Right lobe of liver (tissue), 6 donors: ENCODE results near the gene TMEM220. TPM values are rescaled to one million over a fixed set of nuclear protein-coding genes. Genes with fewer than 3 reads are reported as not detected.

ENCODE experiments used
- ATAC-seq, 4 donors: fragments of 200-7000 bp; cut with Tn5 transposase; one replicate each; pipeline ENCODE4 v1.9.1; 2020; ENCODE audit warnings: mild to moderate bottlenecking in 4 of 4, moderate library complexity in 4 of 4
- DNase-seq, 3 donors: peaks; one replicate each; pipeline ENCODE4 v3.0.0-alpha.2; 2020
- H3K27ac ChIP-seq, 3 donors: fragments of 200-600 bp; one replicate each; pipeline ENCODE4 v1.8.0; 2022
- H3K27me3 ChIP-seq, 2 donors: fragments of 200-600 bp; one replicate each; pipeline ENCODE4 v1.8.0; 2022
- H3K36me3 ChIP-seq, 4 donors: fragments of 200-600 bp; sonication (generic) in 1 of 4; one replicate each; pipeline versions ENCODE4 v1.5.1 to v1.8.0; 2017 to 2022; ENCODE audit warnings: control low read depth in 1 of 4
- H3K4me1 ChIP-seq, 4 donors: fragments of 200-600 bp; sonication (generic) in 1 of 4; one replicate each; pipeline versions ENCODE4 v1.5.1 to v1.8.0; 2017 to 2022; ENCODE audit warnings: control low read depth in 1 of 4
- H3K4me3 ChIP-seq, 3 donors: fragments of 200-600 bp; one replicate each; pipeline ENCODE4 v1.8.0; 2022
- H3K9me3 ChIP-seq, 4 donors: fragments of 200-600 bp; sonication (generic) in 1 of 4; one replicate each; pipeline versions ENCODE4 v1.5.1 to v1.8.0; 2017 to 2022; ENCODE audit warnings: control low read depth in 1 of 4
- CTCF ChIP-seq, 4 donors: fragments of 200-600 bp in 3 of 4; fragments of 450-650 bp in 1 of 4; IDR thresholded peaks; one replicate each; pipeline versions ENCODE4 v1.5.1 to v1.8.0; 2016 to 2022; ENCODE audit warnings: antibody characterized with exemption in 4 of 4, mild to moderate bottlenecking in 2 of 4
- POLR2A ChIP-seq: fragments of 450-650 bp; IDR thresholded peaks from one replicate; pipeline ENCODE4 v1.6.1; 2017; ENCODE audit warnings: antibody characterized with exemption, mild to moderate bottlenecking
- WGBS: methylation state at CpG from one replicate; pipeline ENCODE4 v1.1.6; 2018; ENCODE audit warnings: low coverage, low lambda C conversion rate; ENCODE audit not compliant: insufficient coverage; ENCODE audit errors: missing lambda C conversion rate; 5-methylcytosine and 5-hydroxymethylcytosine counted together
- intact Hi-C, 2 donors: fragments of 100-400 bp; cut with DNase I; formaldehyde crosslinking; loops; one replicate each; pipeline versions ENCODE4 v1.11.2 to v1.14.1; 2022
- total RNA-seq, 6 experiments: library from RNA; depleted of rRNA in 2 of 6; stranded (reverse); fragments of >200 nt in 2 of 6; fragmentation: NEBNext Ultra II Directional in 3 of 6; extraction: Animal tissue kit (Norgen Biotek cat#: 25700) in 3 of 6; gene quantifications; one replicate each; pipeline versions ENCODE4 v1.1.0 to v1.2.4, GENCODE V29; 2016 to 2023
- donor health status: DM: no; HTN: yes; CAD: no.
- donor health status: DM: no; HTN: no; CAD: no.
- donor health status: DM: no; HTN: no; CAD: no.
- donor health status: DM: no; HTN: yes; CAD: no.
- donor health status: DM: no; HTN: yes; CAD: no.

TMEM220 gene
- total RNA-seq, 6 experiments from 2014 or later, result 26.6 to 61.0 (median 43.2) TPM

GRCh38 chr17:10728331-10728892 lies 1.4 kb downstream of the TMEM220 start:
- 86% methylated on average over 10 of the region's 10 CpGs for WGBS
- Histone ChIP-seq H3K27ac (peak overlapping the region; percentile 94 to 99 (median 99)), H3K27me3 (no peaks in the 10 kb centered on the region), H3K36me3 (no peaks in the 10 kb centered on the region), H3K4me3 (peak overlapping the region; percentile 74 to 76 (median 75)), H3K9me3 (no peaks in the 10 kb centered on the region), H3K4me1 (peaks cover 0 to 38% (median 19%) of the 10 kb centered on the region in 4 donors)
- intact Hi-C loops, result no loop called here
- ATAC-seq (no peak), DNase-seq (no peak)
- TF ChIP-seq CTCF (IDR thresholded peaks at IDR 0.05) (no peak), POLR2A (no peak)

- no peak for TF ChIP-seq CTCF (IDR thresholded peaks at IDR 0.05)
- ATAC-seq, result no peak
- Histone ChIP-seq H3K27ac (peak overlapping the region in 1 of 3 donors; percentile 83), H3K4me1 (peaks cover 0 to 38% (median 19%) of the 10 kb centered on the region in 4 donors), H3K4me3 (no peak overlapping the region), H3K9me3 (no peaks in the 10 kb centered on the region), H3K27me3 (no peaks in the 10 kb centered on the region), H3K36me3 (peaks cover 0 to 9% (median 2%) of the 10 kb centered on the region in 4 donors)
- no peak for DNase-seq
- WGBS, result 88% methylated on average over 5 of the region's 5 CpGs
- intact Hi-C loops, result no loop called here
Measured at GRCh38 chr17:10727192-10727591, 2.6 kb downstream of the TMEM220 start.

GRCh38 chr17:10726196-10726595 lies 3.6 kb downstream of the TMEM220 start:
- H3K4me3 ChIP-seq, result no peak overlapping the region
- H3K27ac ChIP-seq, result peak overlapping the region in 2 of 3 donors; percentile 76 to 83
- peaks cover 0 to 10% (median 2%) of the 10 kb centered on the region in 4 donors for H3K36me3 ChIP-seq
- intact Hi-C loops, result no loop called here
- H3K4me1 ChIP-seq, result peaks cover 0 to 38% (median 19%) of the 10 kb centered on the region in 4 donors
- H3K9me3 ChIP-seq, result no peaks in the 10 kb centered on the region
- no peak for DNase-seq
- no peaks in the 10 kb centered on the region for H3K27me3 ChIP-seq
- WGBS, result 74% methylated on average over 2 of the region's 2 CpGs
- no peak for TF ChIP-seq POLR2A
- TF ChIP-seq CTCF (IDR thresholded peaks at IDR 0.05), result no peak
- ATAC-seq, result no peak

- WGBS, result 37% methylated on average over 3 of the region's 3 CpGs
- Histone ChIP-seq H3K4me1 (peaks cover 0 to 37% (median 17%) of the 10 kb centered on the region in 4 donors), H3K4me3 (peak overlapping the region in 1 of 3 donors; percentile 29), H3K27ac (peak overlapping the region; percentile 49 to 83 (median 76)), H3K27me3 (no peaks in the 10 kb centered on the region), H3K9me3 (no peaks in the 10 kb centered on the region), H3K36me3 (peaks cover 0 to 14% (median 2%) of the 10 kb centered on the region in 4 donors)
- ATAC-seq (peak; percentile 56 to 73 (median 62)), DNase-seq (peak in 1 of 3 donors; percentile 71)
- TF ChIP-seq POLR2A, result no peak
- no peak for TF ChIP-seq CTCF (IDR thresholded peaks at IDR 0.05)
- intact Hi-C loops, result no loop called here
Measured at GRCh38 chr17:10725262-10725661, 4.6 kb downstream of the TMEM220 start.
